Measurements from ENCODE around the gene FOXP2. TPM values are rescaled to one million over a fixed set of nuclear protein-coding genes. Genes with fewer than 3 reads are reported as not detected.

Gene FOXP2
- total RNA-seq, 1 donor from 2014 or later = 20.0 TPM

GRCh38 chr7:114648117-114648516 is 233.5 kb downstream of the FOXP2 start:
- DNase-seq (ENCODE audit: low spot score in 2 of 2) (no peak), FAIRE-seq (no peak)

- FAIRE-seq (no peak), DNase-seq (ENCODE audit: low spot score in 2 of 2) (no peak)
Measured at GRCh38 chr7:114648680-114649079, 234.1 kb downstream of the FOXP2 start.

- no peak for FAIRE-seq
- DNase-seq (ENCODE audit: low spot score in 2 of 2) = no peak
Measured at GRCh38 chr7:114649689-114650088, 235.1 kb downstream of the FOXP2 start.

- no peak for FAIRE-seq
Measured at GRCh38 chr7:114650491-114650890, 235.9 kb downstream of the FOXP2 start.

GRCh38 chr7:114652041-114652440 is 237.4 kb downstream of the FOXP2 start:
- DNase-seq (ENCODE audit: low spot score in 2 of 2) (no peak), FAIRE-seq (no peak)

More at GRCh38 chr7:114650491-114650890, 235.9 kb downstream of the FOXP2 start:
- DNase-seq (ENCODE audit: low spot score in 2 of 2) = no peak

- DNase-seq (ENCODE audit: low spot score in 2 of 2) (no peak), FAIRE-seq (no peak)
Measured at GRCh38 chr7:114653364-114654088, 238.9 kb downstream of the FOXP2 start.

GRCh38 chr7:114656466-114656865 is 241.9 kb downstream of the FOXP2 start:
- no peak for DNase-seq (ENCODE audit: low spot score in 2 of 2)
- FAIRE-seq = no peak

- FAIRE-seq = no peak
- no peak for DNase-seq (ENCODE audit: low spot score in 2 of 2)
Measured at GRCh38 chr7:114657279-114657678, 242.7 kb downstream of the FOXP2 start.

GRCh38 chr7:114658216-114658615 is 243.6 kb downstream of the FOXP2 start:
- FAIRE-seq (no peak), DNase-seq (ENCODE audit: low spot score in 2 of 2) (no peak)

- DNase-seq (ENCODE audit: low spot score in 2 of 2) (no peak), FAIRE-seq (no peak)
Measured at GRCh38 chr7:114659409-114660125, 245.0 kb downstream of the FOXP2 start.

GRCh38 chr7:114660126-114660486 is 245.5 kb downstream of the FOXP2 start:
- FAIRE-seq = no peak
- no peak for DNase-seq (ENCODE audit: low spot score in 2 of 2)

- DNase-seq (ENCODE audit: low spot score in 2 of 2) = no peak
- no peak for FAIRE-seq
Measured at GRCh38 chr7:114660753-114661152, 246.1 kb downstream of the FOXP2 start.

- FAIRE-seq = no peak
Measured at GRCh38 chr7:114662002-114662677, 247.5 kb downstream of the FOXP2 start.

GRCh38 chr7:114663502-114663901 is 248.9 kb downstream of the FOXP2 start:
- FAIRE-seq = no peak

More at GRCh38 chr7:114662002-114662677, 247.5 kb downstream of the FOXP2 start:
- DNase-seq (ENCODE audit: low spot score in 2 of 2) = no peak

GRCh38 chr7:114670676-114671075 is 256.1 kb downstream of the FOXP2 start:
- peak; percentile 10 for FAIRE-seq

More at GRCh38 chr7:114663502-114663901, 248.9 kb downstream of the FOXP2 start:
- DNase-seq (ENCODE audit: low spot score in 2 of 2) = peak in 1 of 2 donors; percentile 2

GRCh38 chr7:114671563-114672123 is 257.0 kb downstream of the FOXP2 start:
- FAIRE-seq (no peak), DNase-seq (ENCODE audit: low spot score in 2 of 2) (no peak)

More at GRCh38 chr7:114670676-114671075, 256.1 kb downstream of the FOXP2 start:
- DNase-seq (ENCODE audit: low spot score in 2 of 2) = no peak

- FAIRE-seq (no peak), DNase-seq (ENCODE audit: low spot score in 2 of 2) (no peak)
Measured at GRCh38 chr7:114678116-114678515, 263.5 kb downstream of the FOXP2 start.

GRCh38 chr7:114687238-114687637 is 272.6 kb downstream of the FOXP2 start:
- FAIRE-seq (no peak), DNase-seq (ENCODE audit: low spot score in 2 of 2) (no peak)

- FAIRE-seq = no peak
- DNase-seq (ENCODE audit: low spot score in 2 of 2) = no peak
Measured at GRCh38 chr7:114688443-114689055, 273.9 kb downstream of the FOXP2 start.

- DNase-seq (ENCODE audit: low spot score in 2 of 2) (no peak), FAIRE-seq (no peak)
Measured at GRCh38 chr7:114689406-114689805, 274.8 kb downstream of the FOXP2 start.

Data from frontal cortex (tissue), 4 donors.